ENCODE measurements around the gene KCNK17. TPM values are rescaled to one million over a fixed set of nuclear protein-coding genes. Genes with fewer than 3 reads are reported as not detected.

KCNK17 gene
- total and polyA plus RNA-seq, 8 donors: 0.84 to 44.0 (median 1.1) TPM

DNA sequence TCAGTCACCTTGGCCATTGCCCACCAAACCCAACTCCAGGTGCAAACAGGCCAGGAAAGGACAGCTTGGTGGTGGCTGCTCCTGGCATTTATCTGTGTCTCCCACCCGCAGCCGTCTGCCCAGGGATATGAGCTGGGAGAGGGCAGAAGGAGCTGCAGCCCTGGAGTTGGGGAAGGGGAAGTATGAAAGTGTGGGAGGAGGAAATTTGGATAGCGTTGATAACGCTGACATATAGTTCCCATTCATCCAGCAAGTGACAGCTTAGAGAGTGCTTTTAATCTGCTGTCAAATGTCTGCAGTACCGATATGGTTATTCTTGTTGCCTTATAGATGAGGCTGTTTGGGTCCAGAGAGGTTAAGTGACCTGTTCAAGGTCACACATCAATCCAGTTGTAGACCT lies 7.5 kb upstream of the KCNK17 start:
- H3K36me3 ChIP-seq: no peaks in the 10 kb centered on the region
- intact Hi-C loops (cut with DNase I): no loop called here
- H3K4me1 ChIP-seq: no peaks in the 10 kb centered on the region
- no peak overlapping the region for H3K27ac ChIP-seq
- no peaks in the 10 kb centered on the region for H3K9me3 ChIP-seq
- no peaks in the 10 kb centered on the region for H3K27me3 ChIP-seq
- DNase-seq (peak in 1 of 6 donors; percentile 14), FAIRE-seq (no peak), ATAC-seq (no peak)
- TF ChIP-seq, protein P1, sequence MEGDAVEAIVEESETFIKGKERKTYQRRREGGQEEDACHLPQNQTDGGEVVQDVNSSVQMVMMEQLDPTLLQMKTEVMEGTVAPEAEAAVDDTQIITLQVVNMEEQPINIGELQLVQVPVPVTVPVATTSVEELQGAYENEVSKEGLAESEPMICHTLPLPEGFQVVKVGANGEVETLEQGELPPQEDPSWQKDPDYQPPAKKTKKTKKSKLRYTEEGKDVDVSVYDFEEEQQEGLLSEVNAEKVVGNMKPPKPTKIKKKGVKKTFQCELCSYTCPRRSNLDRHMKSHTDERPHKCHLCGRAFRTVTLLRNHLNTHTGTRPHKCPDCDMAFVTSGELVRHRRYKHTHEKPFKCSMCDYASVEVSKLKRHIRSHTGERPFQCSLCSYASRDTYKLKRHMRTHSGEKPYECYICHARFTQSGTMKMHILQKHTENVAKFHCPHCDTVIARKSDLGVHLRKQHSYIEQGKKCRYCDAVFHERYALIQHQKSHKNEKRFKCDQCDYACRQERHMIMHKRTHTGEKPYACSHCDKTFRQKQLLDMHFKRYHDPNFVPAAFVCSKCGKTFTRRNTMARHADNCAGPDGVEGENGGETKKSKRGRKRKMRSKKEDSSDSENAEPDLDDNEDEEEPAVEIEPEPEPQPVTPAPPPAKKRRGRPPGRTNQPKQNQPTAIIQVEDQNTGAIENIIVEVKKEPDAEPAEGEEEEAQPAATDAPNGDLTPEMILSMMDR (IDR thresholded peaks at IDR 0.05): no peak
- peak overlapping the region in 1 of 4 donors; percentile 7 for H3K4me3 ChIP-seq
- WGBS, 2 donors: 63 to 71% methylated on average over 5 of the region's 5 CpGs

DNA sequence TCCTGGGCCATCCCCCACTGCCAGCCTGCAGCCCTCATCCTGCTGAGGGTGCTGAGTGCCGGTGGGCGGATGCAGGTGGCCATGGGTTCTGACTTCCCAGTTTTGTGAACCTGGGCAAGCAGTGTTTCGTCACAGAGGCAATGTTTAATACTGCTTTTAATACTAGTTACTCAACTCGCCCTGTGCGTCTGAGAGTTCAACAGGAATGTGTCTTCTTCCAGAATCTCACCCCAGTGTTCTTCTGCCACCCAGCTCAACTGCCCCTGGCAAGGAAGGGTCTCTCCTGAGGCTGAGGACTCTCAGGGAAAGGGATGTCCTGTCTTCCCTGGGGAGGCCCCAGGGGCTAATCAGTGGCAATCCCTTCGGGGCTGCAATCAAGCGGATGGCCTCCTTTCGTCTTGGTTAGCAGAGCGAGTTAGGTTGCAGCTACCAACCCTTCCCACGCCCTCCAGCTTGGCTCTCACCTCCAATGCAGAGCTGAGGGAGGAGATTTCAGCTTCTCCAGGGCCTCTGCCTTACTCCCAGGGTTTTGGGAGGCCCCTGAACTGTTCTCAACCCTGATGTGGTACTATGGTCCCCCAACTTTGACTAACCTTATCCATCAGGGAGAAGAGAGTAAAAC lies 6.3 kb upstream of the KCNK17 start:
- WGBS, 2 donors: 75 to 78% methylated on average over 10 of the region's 10 CpGs

DNA sequence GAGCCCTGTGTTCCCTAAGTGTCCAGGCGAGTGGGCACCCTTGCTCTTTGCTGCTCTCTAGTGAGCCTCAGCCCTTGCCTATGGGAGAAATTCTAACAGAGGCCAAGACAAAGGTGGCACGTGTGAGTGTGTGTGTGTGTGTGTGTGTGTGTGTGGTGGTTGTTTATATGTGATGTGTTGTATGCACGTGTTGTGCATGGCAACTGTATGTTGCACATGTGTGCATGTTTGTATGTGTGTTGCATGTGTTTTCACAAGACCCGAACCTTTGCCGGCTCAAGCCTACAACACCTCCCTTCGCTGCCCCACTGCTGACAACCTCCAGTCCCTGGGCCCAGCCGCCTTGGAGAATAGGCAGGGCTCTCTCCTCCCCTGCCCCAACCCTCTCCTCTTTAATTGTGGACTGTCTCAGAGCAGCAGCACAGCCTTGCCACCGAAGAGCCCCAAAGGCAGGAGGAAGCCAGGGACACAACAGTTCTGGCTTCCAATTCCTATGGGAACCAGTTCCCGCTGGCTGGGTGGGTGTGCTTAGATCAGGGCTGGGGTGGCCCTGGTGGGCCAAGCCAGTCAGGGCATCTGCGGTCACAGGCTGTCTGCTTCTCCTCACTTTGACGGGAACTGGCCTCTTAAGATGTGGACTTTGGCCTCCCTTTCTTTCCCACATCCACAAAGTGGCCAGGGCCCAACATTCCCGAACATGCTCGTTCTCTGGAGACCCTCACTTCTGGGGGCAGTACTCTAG lies 5.6 kb upstream of the KCNK17 start:
- FAIRE-seq: no peak
- intact Hi-C loops (cut with DNase I): loop anchor here in 2 of 3 donors (10.0 kb wide), 2 partner anchors 345 to 445 kb away; no protein-coding TSS in a partner anchor
- DNase-seq: peak in 1 of 6 donors; percentile 28
- no peaks in the 10 kb centered on the region for H3K27me3 ChIP-seq
- H3K36me3 ChIP-seq: no peaks in the 10 kb centered on the region
- no peak overlapping the region for H3K4me3 ChIP-seq
- ATAC-seq: peak in 2 of 4 donors; percentile 24 to 67
- no peaks in the 10 kb centered on the region for H3K4me1 ChIP-seq
- no peak overlapping the region for H3K27ac ChIP-seq
- H3K9me3 ChIP-seq: no peaks in the 10 kb centered on the region
- TF ChIP-seq, protein P1 (IDR thresholded peaks at IDR 0.05): no peak
- WGBS, 2 donors: 60 to 64% methylated on average over 13 of the region's 13 CpGs

More for the DNA sequence above, 6.3 kb upstream of the KCNK17 start:
- intact Hi-C loops (cut with DNase I): no loop called here
- H3K4me1 ChIP-seq: no peaks in the 10 kb centered on the region
- H3K36me3 ChIP-seq: no peaks in the 10 kb centered on the region
- FAIRE-seq: no peak
- H3K4me3 ChIP-seq: peak overlapping the region in 1 of 4 donors; percentile 2
- ATAC-seq: peak in 2 of 4 donors; percentile 13 to 24
- no peaks in the 10 kb centered on the region for H3K9me3 ChIP-seq
- no peak for DNase-seq
- TF ChIP-seq, protein P1 (IDR thresholded peaks at IDR 0.05): no peak
- H3K27me3 ChIP-seq: no peaks in the 10 kb centered on the region
- no peak overlapping the region for H3K27ac ChIP-seq

DNA sequence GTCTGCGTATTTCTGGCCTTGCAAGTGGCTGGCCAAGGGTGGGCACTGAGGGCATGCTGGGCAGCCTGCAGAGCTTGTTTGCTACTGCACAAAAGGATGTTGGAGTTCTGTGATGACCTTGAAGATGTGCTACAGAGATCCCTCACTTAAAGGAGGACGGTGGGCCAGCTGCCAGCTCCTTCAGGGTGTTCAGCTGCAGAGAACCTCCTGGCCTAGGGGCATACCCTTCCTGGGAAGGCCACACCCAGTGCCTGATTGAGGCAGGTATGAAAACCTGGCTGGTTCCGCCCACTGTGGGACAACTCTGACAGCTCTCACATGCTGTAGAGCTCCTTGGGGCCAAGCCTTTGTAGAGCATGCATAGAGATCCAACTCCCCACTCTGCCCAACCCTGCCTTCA lies 3.0 kb upstream of the KCNK17 start:
- FAIRE-seq (no peak), DNase-seq (no peak), ATAC-seq (no peak)
- Histone ChIP-seq H3K4me1 (peaks cover 0 to 3% (median 0%) of the 10 kb centered on the region in 3 donors), H3K27ac (no peak overlapping the region), H3K9me3 (no peaks in the 10 kb centered on the region), H3K4me3 (no peak overlapping the region), H3K36me3 (no peaks in the 10 kb centered on the region), H3K27me3 (no peaks in the 10 kb centered on the region)
- TF ChIP-seq, protein P1 (IDR thresholded peaks at IDR 0.05): no peak
- intact Hi-C loops (cut with DNase I): loop anchor here in 2 of 3 donors (10.0 kb wide), 2 partner anchors 342 to 442 kb away; no protein-coding TSS in a partner anchor
- 82 to 93% methylated on average over 3 of the region's 3 CpGs for WGBS, 2 donors

Measured in pancreas (tissue), 10 donors.